ENCODE measurements around the gene HPS3. TPM values are rescaled to one million over a fixed set of nuclear protein-coding genes. Genes with fewer than 3 reads are reported as not detected.

The HPS3 gene
- polyA plus RNA-seq, 2 of the 4 experiments (the other 2 are of a cell fraction) = 28.4 to 48.0 TPM

GRCh38 chr3:149142682-149143081 is 13.2 kb downstream of the HPS3 start:
- ATAC-seq (no peak), FAIRE-seq (no peak), DNase-seq (ENCODE audit: low read depth in 1 of 2, low spot score in 1 of 2) (no peak)
- Histone ChIP-seq H3K9me3 (no peaks in the 10 kb centered on the region), H3K4me2 (no peak overlapping the region), H3K4me3 (no peak overlapping the region), H3K4me1 (no peaks in the 10 kb centered on the region), H3K27ac (no peak overlapping the region)
- WGBS (ENCODE audit: missing lambda C conversion rate) = 89% methylated on average over 4 of the region's 4 CpGs
- no peak for TF ChIP-seq ZNF302 (CRISPR knock-in tag; IDR thresholded peaks at IDR 0.05)
- TF ChIP-seq BCL3 (IDR thresholded peaks at IDR 0.05) = no peak
- TF ChIP-seq HOXB13 (CRISPR knock-in tag; IDR thresholded peaks at IDR 0.05; ENCODE audit: low read depth) = no peak
- no peak for TF ChIP-seq FOSL2 (IDR thresholded peaks at IDR 0.05)
- no peak for TF ChIP-seq FOSL2 (CRISPR knock-in tag; IDR thresholded peaks at IDR 0.05)
- TF ChIP-seq ESRRA (IDR thresholded peaks at IDR 0.05; ENCODE audit: borderline replicate concordance, low read length) = no peak
- TF ChIP-seq USF2 (IDR thresholded peaks at IDR 0.05) = no peak
- TF ChIP-seq BHLHE40 (IDR thresholded peaks at IDR 0.05; ENCODE audit: low read depth, low read length) = no peak
- TF ChIP-seq NFE2L2 (conservative IDR thresholded peaks at IDR 0.05; ENCODE audit: low read length) = no peak
- no peak for TF ChIP-seq NPAS2 (CRISPR knock-in tag; IDR thresholded peaks at IDR 0.05; ENCODE audit: borderline replicate concordance)
- no peak for TF ChIP-seq EHMT2 (IDR thresholded peaks at IDR 0.05; ENCODE audit: low read depth)
- TF ChIP-seq HEYL (CRISPR knock-in tag; IDR thresholded peaks at IDR 0.05) = no peak
- TF ChIP-seq ZC3H11A (IDR thresholded peaks at IDR 0.05) = no peak
- no peak for TF ChIP-seq ZSCAN20 (CRISPR knock-in tag; IDR thresholded peaks at IDR 0.05)
- ChIA-PET CTCF (interaction anchor here (1.0 to 1.7 kb wide), 3 partner anchors 16 to 130 kb away, joined by 3 to 4 read pairs (median 4); no protein-coding TSS in a partner anchor), POLR2A (no interaction called here)

GRCh38 chr3:149145356-149145755 is 15.9 kb downstream of the HPS3 start:
- FAIRE-seq (no peak), DNase-seq (ENCODE audit: low read depth in 1 of 2, low spot score in 1 of 2) (no peak), ATAC-seq (no peak)
- 96% methylated on average over 2 of the region's 2 CpGs for WGBS (ENCODE audit: missing lambda C conversion rate)
- TF ChIP-seq CHD4 (IDR thresholded peaks at IDR 0.05; ENCODE audit: borderline replicate concordance) (no peak), ELK1 (IDR thresholded peaks at IDR 0.05; ENCODE audit: low read depth, low read length) (no peak), NPAS2 (CRISPR knock-in tag; IDR thresholded peaks at IDR 0.05; ENCODE audit: borderline replicate concordance) (no peak), MAFK (IDR thresholded peaks at IDR 0.05; ENCODE audit: partially characterized antibody) (no peak), HES2 (IDR thresholded peaks at IDR 0.05) (no peak), MAX (IDR thresholded peaks at IDR 0.05) (no peak), USF2 (IDR thresholded peaks at IDR 0.05) (no peak), HOXB5 (CRISPR knock-in tag; IDR thresholded peaks at IDR 0.05) (no peak), GATA3 (IDR thresholded peaks at IDR 0.05; ENCODE audit: borderline replicate concordance) (no peak), ESRRA (IDR thresholded peaks at IDR 0.05; ENCODE audit: borderline replicate concordance, low read length) (no peak), MAZ (IDR thresholded peaks at IDR 0.05; ENCODE audit: borderline replicate concordance, low read depth, low read length) (no peak), FOXS1 (CRISPR knock-in tag; IDR thresholded peaks at IDR 0.05) (no peak), JUN (IDR thresholded peaks at IDR 0.05) (no peak)
- H3K27ac ChIP-seq = no peak overlapping the region
- H3K4me1 ChIP-seq = no peaks in the 10 kb centered on the region
- no peak overlapping the region for H3K4me3 ChIP-seq
- ChIA-PET POLR2A (no interaction called here), CTCF (interaction anchor here (1.0 kb wide), 1 partner anchor 11 kb away, joined by 3 read pairs; no protein-coding TSS in a partner anchor)
- H3K9me3 ChIP-seq = no peaks in the 10 kb centered on the region
- H3K4me2 ChIP-seq = no peak overlapping the region
